ENCODE data around the gene PLPP6. TPM values are rescaled to one million over a fixed set of nuclear protein-coding genes. Genes with fewer than 3 reads are reported as not detected.

Gene PLPP6
- total RNA-seq, 2 donors from 2014 or later, result 16.2 to 17.1 TPM

DNA sequence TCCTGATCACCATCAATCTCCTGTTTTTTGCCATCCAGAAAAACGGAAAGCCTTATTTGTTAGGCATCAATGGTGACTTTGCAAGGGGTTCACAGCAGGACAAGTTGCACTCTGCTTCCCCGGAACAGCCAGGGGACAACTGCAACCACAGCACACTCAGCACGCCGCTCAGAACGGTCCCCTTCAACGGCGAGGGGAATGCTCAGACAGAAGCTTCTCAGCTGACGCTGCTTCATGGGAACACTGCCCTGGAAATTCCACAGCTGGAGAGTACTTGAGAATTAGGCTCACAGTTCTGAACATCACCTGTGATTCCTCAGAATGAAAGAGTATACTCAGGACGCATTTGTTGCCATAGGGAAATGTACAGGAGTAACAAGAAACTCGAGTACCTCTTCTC, 40.1 kb upstream of the PLPP6 start:
- no peaks in the 10 kb centered on the region for H3K9me3 ChIP-seq

DNA sequence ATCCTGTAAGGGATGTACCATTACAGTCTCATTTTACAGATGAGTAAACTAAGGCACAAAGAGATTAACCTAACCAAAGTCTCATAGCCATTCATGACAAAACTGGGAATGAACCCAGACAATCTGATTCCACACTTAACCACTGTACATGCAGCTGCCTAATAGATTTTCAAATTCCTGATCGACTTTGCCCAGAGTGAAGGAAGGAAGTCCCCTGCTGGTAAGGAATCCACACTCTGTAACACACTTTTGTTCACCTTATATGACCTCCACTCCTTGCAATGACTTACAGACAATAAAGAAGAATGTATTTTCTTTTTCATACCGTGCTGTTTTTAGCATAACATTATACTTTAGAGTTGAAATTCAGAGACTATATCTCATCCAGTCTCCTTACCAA, 31.3 kb upstream of the PLPP6 start:
- no peaks in the 10 kb centered on the region for H3K4me1 ChIP-seq
- H3K36me3 ChIP-seq (replicated peaks in 1 of 2; ENCODE audit: insufficient read depth in 1 of 2, low read depth in 2 of 2), result peaks cover 0 to 1% of the 10 kb centered on the region in 2 donors
- no peak overlapping the region for H3K27ac ChIP-seq
- H3K4me3 ChIP-seq, result no peak overlapping the region
- intact Hi-C loops (cut with DNase I), result no loop called here
- H3K27me3 ChIP-seq, result no peaks in the 10 kb centered on the region
- H3K9me3 ChIP-seq, result no peaks in the 10 kb centered on the region
- no peak for DNase-seq
- TF ChIP-seq, protein P1, sequence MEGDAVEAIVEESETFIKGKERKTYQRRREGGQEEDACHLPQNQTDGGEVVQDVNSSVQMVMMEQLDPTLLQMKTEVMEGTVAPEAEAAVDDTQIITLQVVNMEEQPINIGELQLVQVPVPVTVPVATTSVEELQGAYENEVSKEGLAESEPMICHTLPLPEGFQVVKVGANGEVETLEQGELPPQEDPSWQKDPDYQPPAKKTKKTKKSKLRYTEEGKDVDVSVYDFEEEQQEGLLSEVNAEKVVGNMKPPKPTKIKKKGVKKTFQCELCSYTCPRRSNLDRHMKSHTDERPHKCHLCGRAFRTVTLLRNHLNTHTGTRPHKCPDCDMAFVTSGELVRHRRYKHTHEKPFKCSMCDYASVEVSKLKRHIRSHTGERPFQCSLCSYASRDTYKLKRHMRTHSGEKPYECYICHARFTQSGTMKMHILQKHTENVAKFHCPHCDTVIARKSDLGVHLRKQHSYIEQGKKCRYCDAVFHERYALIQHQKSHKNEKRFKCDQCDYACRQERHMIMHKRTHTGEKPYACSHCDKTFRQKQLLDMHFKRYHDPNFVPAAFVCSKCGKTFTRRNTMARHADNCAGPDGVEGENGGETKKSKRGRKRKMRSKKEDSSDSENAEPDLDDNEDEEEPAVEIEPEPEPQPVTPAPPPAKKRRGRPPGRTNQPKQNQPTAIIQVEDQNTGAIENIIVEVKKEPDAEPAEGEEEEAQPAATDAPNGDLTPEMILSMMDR (IDR thresholded peaks at IDR 0.05), result no peak
- no peak for TF ChIP-seq POLR2A (IDR thresholded peaks at IDR 0.05)
- ATAC-seq, result no peak
- WGBS, 2 donors, result 50 to 64% methylated on average over 2 of the region's 2 CpGs

More for the DNA sequence above, 40.1 kb upstream of the PLPP6 start:
- 81% methylated on average over 8 to 10 of the region's 10 CpGs for WGBS, 2 donors
- DNase-seq (no peak), ATAC-seq (no peak)
- H3K4me3 ChIP-seq, result no peak overlapping the region
- H3K27me3 ChIP-seq, result no peaks in the 10 kb centered on the region
- TF ChIP-seq, protein P1 (IDR thresholded peaks at IDR 0.05), result no peak
- no peak for TF ChIP-seq POLR2A (IDR thresholded peaks at IDR 0.05)
- no peak overlapping the region for H3K27ac ChIP-seq
- no peaks in the 10 kb centered on the region for H3K4me1 ChIP-seq
- intact Hi-C loops (cut with DNase I), result no loop called here
- H3K36me3 ChIP-seq (replicated peaks in 1 of 2; ENCODE audit: insufficient read depth in 1 of 2, low read depth in 2 of 2), result peaks cover 0 to 13% of the 10 kb centered on the region in 2 donors

DNA sequence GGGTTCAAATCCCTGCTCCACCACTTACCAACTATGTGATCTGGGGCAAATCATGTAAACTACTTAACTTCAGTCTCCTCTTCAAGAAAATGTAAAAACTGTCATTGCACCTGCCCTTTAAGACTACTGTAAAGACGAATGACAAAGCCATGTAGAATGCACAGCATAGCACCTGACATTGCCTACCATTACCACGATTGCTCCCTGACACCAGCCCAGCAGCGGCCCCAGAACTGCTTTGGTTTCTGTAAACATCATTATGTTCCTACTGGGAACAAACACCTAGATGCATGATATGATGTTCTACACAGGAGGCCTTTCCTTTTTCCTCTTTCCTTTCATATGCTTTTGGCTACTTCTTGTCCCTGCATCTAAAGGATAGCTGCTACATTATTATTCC, 23.1 kb upstream of the PLPP6 start:
- no peak overlapping the region for H3K27ac ChIP-seq
- H3K27me3 ChIP-seq, result no peaks in the 10 kb centered on the region
- H3K4me3 ChIP-seq, result no peak overlapping the region
- WGBS, 2 donors, result 80 to 83% methylated on average over 3 of the region's 3 CpGs
- intact Hi-C loops (cut with DNase I), result no loop called here
- H3K9me3 ChIP-seq, result no peaks in the 10 kb centered on the region
- H3K36me3 ChIP-seq (replicated peaks in 1 of 2; ENCODE audit: insufficient read depth in 1 of 2, low read depth in 2 of 2), result peaks cover 0 to 3% of the 10 kb centered on the region in 2 donors
- no peak for ATAC-seq
- no peaks in the 10 kb centered on the region for H3K4me1 ChIP-seq
- TF ChIP-seq POLR2A (IDR thresholded peaks at IDR 0.05), result no peak
- TF ChIP-seq, protein P1 (IDR thresholded peaks at IDR 0.05), result no peak
- DNase-seq, result no peak

DNA sequence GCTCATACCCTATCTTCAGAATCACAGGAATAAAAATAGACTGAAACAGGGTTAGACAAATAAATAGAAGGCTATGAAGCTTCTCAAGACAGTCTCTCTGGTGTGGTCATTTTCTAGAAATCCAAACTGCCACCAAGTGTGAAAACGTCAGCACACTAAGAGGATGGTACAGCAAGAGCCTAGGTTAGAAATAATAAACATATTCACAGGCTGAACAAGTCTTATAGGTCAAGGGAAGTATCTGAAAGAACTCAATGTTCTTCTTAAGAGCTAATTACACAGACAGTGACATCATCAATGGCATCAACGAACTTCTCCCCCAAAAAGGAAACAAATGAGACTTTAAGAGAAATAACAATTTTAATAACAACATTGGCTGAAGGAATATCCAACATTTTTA, 22.7 kb upstream of the PLPP6 start:
- 44 to 57% methylated on average over 2 of the region's 2 CpGs for WGBS, 2 donors
- no peaks in the 10 kb centered on the region for H3K27me3 ChIP-seq

DNA sequence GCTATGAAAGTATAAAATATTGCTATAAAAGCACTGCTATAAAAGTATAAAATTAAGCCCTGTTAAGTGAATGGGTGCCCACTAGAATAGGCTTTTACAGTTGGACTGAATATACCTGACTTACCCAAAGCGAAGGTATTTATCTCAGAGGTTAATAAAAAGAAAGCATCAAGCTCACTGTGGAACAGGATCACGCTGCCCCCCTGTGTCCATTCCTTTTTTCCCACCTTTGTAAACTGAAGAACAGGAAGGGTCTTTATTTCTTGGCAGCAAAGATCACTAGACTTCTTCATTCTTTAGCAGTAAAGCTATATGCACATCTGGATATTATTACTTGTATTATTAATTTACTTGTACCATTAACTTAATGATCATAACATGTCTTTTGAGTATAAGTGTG, 22.1 kb upstream of the PLPP6 start:
- Histone ChIP-seq H3K27me3 (no peaks in the 10 kb centered on the region), H3K27ac (no peak overlapping the region), H3K36me3 (replicated peaks in 1 of 2; ENCODE audit: insufficient read depth in 1 of 2, low read depth in 2 of 2) (peaks cover 0 to 3% of the 10 kb centered on the region in 2 donors), H3K4me3 (no peak overlapping the region), H3K4me1 (no peaks in the 10 kb centered on the region), H3K9me3 (no peaks in the 10 kb centered on the region)
- TF ChIP-seq, protein P1 (IDR thresholded peaks at IDR 0.05), result peak in 2 of 7 experiments; percentile 9 to 14
- TF ChIP-seq POLR2A (IDR thresholded peaks at IDR 0.05), result no peak
- intact Hi-C loops (cut with DNase I), result no loop called here
- no peak for ATAC-seq
- peak in 1 of 4 donors; percentile 14 for DNase-seq
- 75 to 86% methylated on average over 2 of the region's 2 CpGs for WGBS, 2 donors

More for the DNA sequence above, 22.7 kb upstream of the PLPP6 start:
- no peak for ATAC-seq
- intact Hi-C loops (cut with DNase I), result no loop called here
- no peaks in the 10 kb centered on the region for H3K9me3 ChIP-seq
- no peak for TF ChIP-seq POLR2A (IDR thresholded peaks at IDR 0.05)
- TF ChIP-seq, protein P1 (IDR thresholded peaks at IDR 0.05), result no peak
- peaks cover 0 to 3% of the 10 kb centered on the region in 2 donors for H3K36me3 ChIP-seq (replicated peaks in 1 of 2; ENCODE audit: insufficient read depth in 1 of 2, low read depth in 2 of 2)
- DNase-seq, result no peak
- no peak overlapping the region for H3K27ac ChIP-seq
- no peak overlapping the region for H3K4me3 ChIP-seq
- H3K4me1 ChIP-seq, result no peaks in the 10 kb centered on the region
